GM23338 (cell line): ENCODE measurements around the gene PCDH1.

Source experiments
- CREB1 ChIP-seq: fragments of 250-450 bp; sonication (Bioruptor Pico); IDR thresholded peaks from 2 replicates; pipeline ENCODE4 v1.5.0; 2020; ENCODE audit warnings: low read depth, mild to moderate bottlenecking, moderate library complexity
- EZH2 ChIP-seq: fragments of 200-600 bp; sonication (generic); IDR thresholded peaks from one replicate; pipeline ENCODE4 v1.8.0; 2017; ENCODE audit warnings: antibody characterized with exemption, mild to moderate bottlenecking, low read depth; ENCODE audit not compliant: unreplicated experiment
- EZH2phosphoT487 ChIP-seq: fragments of 200-600 bp; sonication (generic); IDR thresholded peaks from one replicate; pipeline ENCODE4 v1.8.1; 2018; ENCODE audit warnings: antibody characterized with exemption; ENCODE audit not compliant: unreplicated experiment
- TF ChIP-seq, protein P1 (sequence below), 2 experiments: fragments of 200-600 bp in 1 of 2; sonication (generic) in 1 of 2; conservative IDR thresholded peaks; 2 replicates each; pipeline versions ENCODE4 v1.5.1 to v1.6.1; 2016 to 2017; ENCODE audit warnings: antibody characterized with exemption in 2 of 2, low read depth in 2 of 2, mild to moderate bottlenecking in 2 of 2, moderate library complexity in 1 of 2

DNA sequence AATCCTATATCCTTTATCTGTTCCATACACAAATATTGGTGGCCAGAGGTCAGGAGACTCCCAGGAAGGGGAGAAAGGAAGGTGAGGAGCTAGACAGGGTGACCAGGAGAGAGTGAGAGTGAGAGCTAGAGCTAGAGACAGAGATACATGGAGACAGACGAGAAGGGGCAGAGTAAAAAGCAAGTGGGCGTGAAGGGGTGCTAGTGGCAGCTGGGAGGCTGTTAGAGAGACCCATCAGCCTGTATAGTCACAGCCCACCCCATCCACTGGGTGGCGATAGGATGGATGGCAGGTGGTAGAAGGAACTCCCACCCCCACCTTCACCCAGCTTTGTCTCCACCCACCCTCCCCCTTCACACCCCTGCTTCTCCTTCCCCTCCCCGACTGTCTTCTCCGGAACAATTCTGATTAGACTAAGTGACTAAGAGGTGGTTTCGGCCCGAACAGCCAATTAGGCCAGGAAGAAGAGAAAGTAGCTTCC lies 32.8 kb downstream of the PCDH1 start:
- TF ChIP-seq, protein P1, sequence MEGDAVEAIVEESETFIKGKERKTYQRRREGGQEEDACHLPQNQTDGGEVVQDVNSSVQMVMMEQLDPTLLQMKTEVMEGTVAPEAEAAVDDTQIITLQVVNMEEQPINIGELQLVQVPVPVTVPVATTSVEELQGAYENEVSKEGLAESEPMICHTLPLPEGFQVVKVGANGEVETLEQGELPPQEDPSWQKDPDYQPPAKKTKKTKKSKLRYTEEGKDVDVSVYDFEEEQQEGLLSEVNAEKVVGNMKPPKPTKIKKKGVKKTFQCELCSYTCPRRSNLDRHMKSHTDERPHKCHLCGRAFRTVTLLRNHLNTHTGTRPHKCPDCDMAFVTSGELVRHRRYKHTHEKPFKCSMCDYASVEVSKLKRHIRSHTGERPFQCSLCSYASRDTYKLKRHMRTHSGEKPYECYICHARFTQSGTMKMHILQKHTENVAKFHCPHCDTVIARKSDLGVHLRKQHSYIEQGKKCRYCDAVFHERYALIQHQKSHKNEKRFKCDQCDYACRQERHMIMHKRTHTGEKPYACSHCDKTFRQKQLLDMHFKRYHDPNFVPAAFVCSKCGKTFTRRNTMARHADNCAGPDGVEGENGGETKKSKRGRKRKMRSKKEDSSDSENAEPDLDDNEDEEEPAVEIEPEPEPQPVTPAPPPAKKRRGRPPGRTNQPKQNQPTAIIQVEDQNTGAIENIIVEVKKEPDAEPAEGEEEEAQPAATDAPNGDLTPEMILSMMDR (conservative IDR thresholded peaks at IDR 0.05; ENCODE audit: low read depth in 2 of 2), result peak; percentile 24 to 67; a peak in 3 of 4 replicates
- TF ChIP-seq EZH2 (no peak), EZH2phosphoT487 (no peak), CREB1 (CRISPR knock-in tag) (no peak)
